H1 (cell line): ENCODE measurements around the gene CBFA2T2. TPM values are rescaled to one million over a fixed set of nuclear protein-coding genes. Genes with fewer than 3 reads are reported as not detected.
"Not testable (repeated sequence)": the region's sequence is repeated elsewhere in the genome, so short reads cannot be mapped to it uniquely, and the experiment has no call there.

Experiments
- CTCF ChIA-PET: fragments of 300-600 bp; sonication (Branson Sonifier 250); formaldehyde crosslinking; loops from one replicate; lab custom pipeline; 2021; ENCODE audit not compliant: partially characterized antibody; lab: Charles Lee
- POLR2A ChIA-PET: fragments of 300-600 bp; sonication (Branson Sonifier 250); formaldehyde crosslinking; loops from one replicate; lab custom pipeline; 2021; ENCODE audit warnings: inconsistent platforms; ENCODE audit not compliant: partially characterized antibody; lab: Charles Lee
- DNase-seq, 2 experiments: peaks; one replicate each; pipeline versions ENCODE4 v3.0.0 to v3.0.0-alpha.2; 2010 to 2022; ENCODE audit warnings: low spot score in 2 of 2, low read depth in 1 of 2, mixed read lengths in 1 of 2
- FAIRE-seq: peaks from 2 replicates; lab custom pipeline; 2011; peaks lifted over from hg19 to GRCh38; lab: Jason Lieb, UNC
- H2AFZ ChIP-seq: 2 replicates; pipeline ENCODE4 v1.8.1; 2012; ENCODE audit warnings: low read length, inconsistent platforms
- H2AK5ac ChIP-seq: 2 replicates; pipeline ENCODE4 v1.6.1; 2013; ENCODE audit warnings: low read depth, low read length
- H2BK120ac ChIP-seq: replicated peaks from 2 replicates; pipeline ENCODE3; 2013; ENCODE audit warnings: low read depth, low read length, inconsistent platforms
- H2BK12ac ChIP-seq: 2 replicates; pipeline ENCODE4 v1.6.1; 2013; ENCODE audit warnings: low read depth, low read length
- H2BK15ac ChIP-seq: 2 replicates; pipeline ENCODE4 v1.6.1; 2013; ENCODE audit warnings: low read length
- H2BK20ac ChIP-seq: 2 replicates; pipeline ENCODE4 v1.6.1; 2013; ENCODE audit warnings: low read length
- H2BK5ac ChIP-seq: 2 replicates; pipeline ENCODE4 v1.6.1; 2013; ENCODE audit warnings: low read depth, low read length
- H3K14ac ChIP-seq: 2 replicates; pipeline ENCODE4 v1.6.1; 2013; ENCODE audit warnings: inconsistent platforms; ENCODE audit not compliant: insufficient read length
- H3K18ac ChIP-seq: 2 replicates; pipeline ENCODE4 v1.6.1; 2013; ENCODE audit warnings: low read length; ENCODE audit errors: extremely low read depth
- H3K23ac ChIP-seq: 2 replicates; pipeline ENCODE4 v1.6.1; 2013; ENCODE audit warnings: inconsistent platforms; ENCODE audit not compliant: insufficient read length
- H3K23me2 ChIP-seq: 2 replicates; pipeline ENCODE4 v1.6.1; 2013; ENCODE audit warnings: low read depth, low read length
- H3K27ac ChIP-seq: 2 replicates; pipeline ENCODE4 v1.6.1; 2011; ENCODE audit warnings: low read depth, low read length, inconsistent platforms
- H3K27me3 ChIP-seq, 4 experiments: replicated peaks in 1 of 4; 1 replicate in 1 of 4; 2 replicates in 3 of 4; pipeline versions ENCODE4 v1.6.1 to v1.8.1; 2011 to 2013; ENCODE audit warnings: low read length in 3 of 4, mild to moderate bottlenecking in 3 of 4, inconsistent platforms in 2 of 4, mixed read lengths in 2 of 4, moderate library complexity in 1 of 4; ENCODE audit not compliant: control insufficient read depth in 3 of 4, insufficient read depth in 3 of 4; ENCODE audit errors: extremely low read depth in 1 of 4
- H3K36me3 ChIP-seq, 4 experiments: 2 replicates each; pipeline versions ENCODE4 v1.6.1 to v1.8.1; 2011 to 2013; ENCODE audit warnings: mild to moderate bottlenecking in 4 of 4, low read length in 3 of 4, moderate library complexity in 2 of 4, control low read depth in 1 of 4, inconsistent platforms in 1 of 4; ENCODE audit not compliant: insufficient read depth in 4 of 4, control insufficient read depth in 2 of 4
- H3K4ac ChIP-seq: replicated peaks from 2 replicates; pipeline ENCODE3; 2013; ENCODE audit warnings: low read length, low read depth, mixed read lengths, inconsistent platforms; ENCODE audit not compliant: insufficient read length
- H3K4me1 ChIP-seq, 4 experiments: replicated peaks in 1 of 4; 1 replicate in 1 of 4; 2 replicates in 3 of 4; pipeline versions ENCODE4 v1.6.1 to v1.8.1; 2011 to 2013; ENCODE audit warnings: low read length in 3 of 4, inconsistent platforms in 2 of 4, mixed read lengths in 1 of 4; ENCODE audit not compliant: insufficient read depth in 4 of 4, control insufficient read depth in 3 of 4
- H3K4me2 ChIP-seq, 2 experiments: 2 replicates each; pipeline versions ENCODE4 v1.6.1 to v1.8.1; 2011 to 2013; ENCODE audit warnings: low read depth in 2 of 2, low read length in 2 of 2, control low read depth in 1 of 2, inconsistent platforms in 1 of 2, mild to moderate bottlenecking in 1 of 2; ENCODE audit not compliant: insufficient read depth in 1 of 2
- H3K4me3 ChIP-seq, 4 experiments: fragments of 200-600, 300-600 bp in 1 of 4; sonication (generic), shearing (Covaris generic), sonication (Bioruptor Twin) in 1 of 4; 2 replicates each; pipeline versions ENCODE4 v1.5.1 to v1.8.1; 2011 to 2016; ENCODE audit warnings: low read length in 4 of 4, low read depth in 3 of 4, control low read depth in 2 of 4, inconsistent platforms in 2 of 4, mild to moderate bottlenecking in 2 of 4, mixed read lengths in 1 of 4, moderate library complexity in 1 of 4; ENCODE audit not compliant: insufficient read depth in 2 of 4; ENCODE audit errors: extremely low read depth in 1 of 4
- H3K56ac ChIP-seq: replicated peaks from 2 replicates; pipeline ENCODE3; 2013; ENCODE audit warnings: low read depth, mild to moderate bottlenecking, mixed read lengths, low read length, inconsistent platforms; ENCODE audit not compliant: insufficient read length
- H3K79me1 ChIP-seq: 2 replicates; pipeline ENCODE4 v1.6.1; 2013; ENCODE audit warnings: low read depth, low read length, control low read depth
- H3K79me2 ChIP-seq, 2 experiments: 2 replicates each; pipeline versions ENCODE4 v1.6.1 to v1.8.1; 2012 to 2013; ENCODE audit warnings: low read length in 2 of 2, mild to moderate bottlenecking in 2 of 2, inconsistent platforms in 1 of 2; ENCODE audit not compliant: insufficient read depth in 2 of 2, control insufficient read depth in 1 of 2
- H3K9ac ChIP-seq, 4 experiments: replicated peaks in 1 of 4; 1 replicate in 1 of 4; 2 replicates in 3 of 4; pipeline versions ENCODE4 v1.6.1 to v1.8.1; 2011 to 2013; ENCODE audit warnings: low read depth in 3 of 4, low read length in 3 of 4, control low read depth in 2 of 4, mild to moderate bottlenecking in 2 of 4, moderate library complexity in 2 of 4, inconsistent platforms in 1 of 4; ENCODE audit errors: extremely low read depth in 1 of 4
- H3K9me3 ChIP-seq, 2 experiments: 2 replicates each; pipeline versions ENCODE4 v1.6.1 to v1.8.1; 2012 to 2013; ENCODE audit warnings: mild to moderate bottlenecking in 2 of 2, moderate library complexity in 2 of 2, control low read depth in 1 of 2, inconsistent platforms in 1 of 2, low read depth in 1 of 2, low read length in 1 of 2, mixed read lengths in 1 of 2; ENCODE audit not compliant: insufficient read depth in 2 of 2
- H4K20me1 ChIP-seq, 2 experiments: replicated peaks in 1 of 2; 2 replicates each; pipeline versions ENCODE3 to v1.8.1; 2011 to 2013; ENCODE audit warnings: inconsistent platforms in 2 of 2, low read length in 2 of 2, mild to moderate bottlenecking in 1 of 2; ENCODE audit not compliant: insufficient read depth in 2 of 2, control insufficient read depth in 1 of 2
- H4K5ac ChIP-seq: 2 replicates; pipeline ENCODE4 v1.6.1; 2013; ENCODE audit warnings: low read length, low read depth, mixed read lengths, inconsistent platforms; ENCODE audit not compliant: insufficient read length
- H4K8ac ChIP-seq: 2 replicates; pipeline ENCODE4 v1.8.0; 2013; ENCODE audit warnings: mild to moderate bottlenecking, moderate library complexity, low read length, inconsistent platforms; ENCODE audit not compliant: insufficient read depth; ENCODE audit errors: extremely low read depth
- H4K91ac ChIP-seq: replicated peaks from 2 replicates; pipeline ENCODE3; 2013; ENCODE audit warnings: low read length, mixed read lengths, inconsistent platforms; ENCODE audit not compliant: insufficient read length
- ATF2 ChIP-seq: IDR thresholded peaks from 2 replicates; pipeline ENCODE4 v1.6.1; 2012; ENCODE audit warnings: low read length, inconsistent platforms
- CTBP2 ChIP-seq: IDR thresholded peaks from 2 replicates; pipeline ENCODE4 v1.7.0; 2011; ENCODE audit warnings: borderline replicate concordance, mild to moderate bottlenecking, moderate library complexity, mixed read lengths, low read length; ENCODE audit not compliant: insufficient read depth, insufficient read length
- KDM4A ChIP-seq: IDR thresholded peaks from one replicate; pipeline ENCODE4 v1.7.1; 2012; ENCODE audit warnings: low read depth, mild to moderate bottlenecking, moderate library complexity, low read length, inconsistent platforms; ENCODE audit not compliant: severe bottlenecking
- RBBP5 ChIP-seq: IDR thresholded peaks from 2 replicates; pipeline ENCODE4 v1.7.1; 2012; ENCODE audit warnings: low read depth, mild to moderate bottlenecking, inconsistent platforms, low read length, moderate library complexity, borderline replicate concordance
- SAP30 ChIP-seq: fragments of 300-600 bp; sonication (generic); IDR thresholded peaks from 2 replicates; pipeline ENCODE4 v1.7.1; 2012; ENCODE audit warnings: low read length, moderate library complexity, mild to moderate bottlenecking, inconsistent platforms; ENCODE audit not compliant: insufficient read depth, insufficient replicate concordance
- WGBS, 2 experiments: shearing (Covaris generic) in 1 of 2; methylation state at CpG; one replicate each; pipeline versions ENCODE4 v1.1.6 to v1.1.7; 2013 to 2015; ENCODE audit warnings: low lambda C conversion rate in 2 of 2, mixed read lengths in 2 of 2, inconsistent platforms in 1 of 2, low coverage in 1 of 2, missing lambda C conversion rate in 1 of 2; ENCODE audit not compliant: insufficient replicate concordance in 2 of 2, insufficient coverage in 1 of 2, insufficient read length in 1 of 2; ENCODE audit errors: extremely low coverage in 1 of 2, missing lambda C conversion rate in 1 of 2; 5-methylcytosine and 5-hydroxymethylcytosine counted together
- polyA plus RNA-seq, 7 experiments: library from polyadenylated mRNA; depleted of rRNA in 3 of 7; stranded (reverse) in 5 of 7; unstranded in 2 of 7; fragments of >200 nt in 5 of 7; fragments of 200-250 nt in 2 of 7; gene quantifications; 1 replicate in 5 of 7; 2 replicates in 1 of 7; 4 replicates in 1 of 7; pipeline versions ENCODE4 v1.2.1 to v1.2.3, GENCODE V29; 2011 to 2013; ENCODE audit warnings: missing spikeins in 2 of 7, mixed read lengths in 2 of 7
- total RNA-seq: library from RNA; stranded (reverse); fragmentation: NEBNext Ultra II Directional; extraction: Animal tissue kit (Norgen Biotek cat#: 25700); gene quantifications from 2 replicates; pipeline ENCODE4 v1.2.1, GENCODE V29; 2021
- TF ChIP-seq, protein P1 (sequence below): IDR thresholded peaks from 2 replicates; pipeline ENCODE4 v1.6.1; 2011; ENCODE audit warnings: low read depth, mild to moderate bottlenecking, low read length; ENCODE audit not compliant: insufficient read depth

The CBFA2T2 gene
- total and polyA plus RNA-seq, 2 of the 8 experiments (the other 6 are each of a cell fraction or from before 2014, with no cell fraction given): 11.6 to 12.9 TPM

- no peak for TF ChIP-seq SAP30
- TF ChIP-seq CTBP2: no peak
- no peak for TF ChIP-seq KDM4A
- no peak for TF ChIP-seq ATF2
- no peak for TF ChIP-seq RBBP5
- TF ChIP-seq, protein P1, sequence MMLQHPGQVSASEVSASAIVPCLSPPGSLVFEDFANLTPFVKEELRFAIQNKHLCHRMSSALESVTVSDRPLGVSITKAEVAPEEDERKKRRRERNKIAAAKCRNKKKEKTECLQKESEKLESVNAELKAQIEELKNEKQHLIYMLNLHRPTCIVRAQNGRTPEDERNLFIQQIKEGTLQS: no peak
- TF ChIP-seq, all 59 proteins: peak for 0
These were observed 70.1 kb downstream of the CBFA2T2 start (continued) for GRCh38 chr20:33560026-33560425.

GRCh38 chr20:33561053-33561452 is 71.2 kb downstream of the CBFA2T2 start:
- not testable (repeated sequence) for H3K14ac ChIP-seq, H2AFZ ChIP-seq, H3K9ac ChIP-seq, H3K9me3 ChIP-seq, H3K4me3 ChIP-seq, DNase-seq, H4K5ac ChIP-seq, FAIRE-seq, H3K56ac ChIP-seq, H3K4me2 ChIP-seq, H3K79me1 ChIP-seq, H3K27me3 ChIP-seq, H3K27ac ChIP-seq, H3K4me1 ChIP-seq, H3K4ac ChIP-seq, H4K8ac ChIP-seq, H2BK20ac ChIP-seq, H2AK5ac ChIP-seq, H2BK120ac ChIP-seq, H3K23ac ChIP-seq, H3K23me2 ChIP-seq, H4K20me1 ChIP-seq, H2BK12ac ChIP-seq, H3K18ac ChIP-seq, H2BK5ac ChIP-seq, H3K36me3 ChIP-seq, H2BK15ac ChIP-seq, H4K91ac ChIP-seq, H3K79me2 ChIP-seq
- POLR2A ChIA-PET: interaction anchor here (0.7 to 1.4 kb wide), 2 partner anchors 8 to 86 kb away, joined by 3 read pairs; no protein-coding TSS in a partner anchor
- WGBS, 2 experiments: 90% methylated on average over 6 of the region's 6 CpGs; no CpG with 5 or more reads in 1 of the 2 experiments
- CTCF ChIA-PET: interaction anchor here (0.8 to 3.1 kb wide), 2 partner anchors 15 to 107 kb away, joined by 3 to 14 read pairs; no protein-coding TSS in a partner anchor
